GM13977 (cell line): ENCODE data around the gene PTEN.
"Not testable (repeated sequence)": the region's sequence is repeated elsewhere in the genome, so short reads cannot be mapped to it uniquely, and the experiment has no call there.

Experiments
- DNase-seq: peaks from one replicate; pipeline ENCODE4 v3.0.0; 2012; ENCODE audit warnings: low spot score
- CTCF ChIP-seq: IDR thresholded peaks from 2 replicates; pipeline ENCODE4 v1.5.1; 2012; ENCODE audit warnings: mild to moderate bottlenecking, control low read depth; ENCODE audit not compliant: insufficient read depth; ENCODE audit errors: extremely low read depth, missing control alignments
- in situ Hi-C: fragments of 300-500 bp; cut with MboI; formaldehyde crosslinking; loops from one replicate; pipeline ENCODE4 v1.12.0; 2022; ENCODE audit warnings: low sequenced_read_pairs, low pct_unique_long_range_greater_than_20kb, mixed read lengths, inconsistent platforms; ENCODE audit not compliant: unreplicated experiment

Gene PTEN

GRCh38 chr10:87860156-87860795, 3.1 kb upstream of the PTEN start:
- in situ Hi-C loops = loop anchor here (5.0 to 10.0 kb wide), 3 partner anchors 245 to 692 kb away; no protein-coding TSS in a partner anchor
- TF ChIP-seq CTCF = peak; percentile 60
- peak; percentile 58 for DNase-seq

GRCh38 chr10:87860816-87861403, 2.5 kb upstream of the PTEN start:
- DNase-seq = no peak
- TF ChIP-seq CTCF = no peak
- in situ Hi-C loops = loop anchor here (5.0 to 10.0 kb wide), 3 partner anchors 244 to 691 kb away; no protein-coding TSS in a partner anchor

- peak; percentile 59 for DNase-seq
- in situ Hi-C loops = loop anchor here (5.0 to 10.0 kb wide), 3 partner anchors 243 to 691 kb away; no protein-coding TSS in a partner anchor
- peak; percentile 47 for TF ChIP-seq CTCF
Observed at GRCh38 chr10:87861566-87861952, 1.9 kb upstream of the PTEN start.

- in situ Hi-C loops = loop anchor here (5.0 to 10.0 kb wide), 3 partner anchors 243 to 690 kb away; no protein-coding TSS in a partner anchor
Observed at GRCh38 chr10:87861953-87862678, 1.3 kb upstream of the PTEN start.

GRCh38 chr10:87862679-87863052, 759 bp upstream of the PTEN start:
- in situ Hi-C loops = loop anchor here (5.0 to 10.0 kb wide), 3 partner anchors 242 to 690 kb away; no protein-coding TSS in a partner anchor
- DNase-seq = peak; percentile 66
- TF ChIP-seq CTCF = no peak

More at GRCh38 chr10:87861953-87862678, 1.3 kb upstream of the PTEN start:
- TF ChIP-seq CTCF = no peak
- peak; percentile 91 for DNase-seq

- not testable (repeated sequence) for DNase-seq
- in situ Hi-C loops = loop anchor here (5.0 to 10.0 kb wide), 3 partner anchors 241 to 688 kb away; no protein-coding TSS in a partner anchor
Observed at GRCh38 chr10:87863951-87864495, 598 bp downstream of the PTEN start.
